Measurements from ENCODE around the gene SNX12.

- TF ChIP-seq BACH2 (CRISPR knock-in tag; IDR thresholded peaks at IDR 0.05; ENCODE audit: borderline replicate concordance) (no peak), PPARA (CRISPR knock-in tag; IDR thresholded peaks at IDR 0.05; ENCODE audit: borderline replicate concordance) (no peak), ZFP30 (CRISPR knock-in tag; IDR thresholded peaks at IDR 0.05) (no peak), RARB (CRISPR knock-in tag; IDR thresholded peaks at IDR 0.05) (no peak), TCF4 (CRISPR knock-in tag; IDR thresholded peaks at IDR 0.05; ENCODE audit: borderline replicate concordance) (no peak), ISL1 (CRISPR knock-in tag; IDR thresholded peaks at IDR 0.05) (no peak)
- TF ChIP-seq, protein P1, sequence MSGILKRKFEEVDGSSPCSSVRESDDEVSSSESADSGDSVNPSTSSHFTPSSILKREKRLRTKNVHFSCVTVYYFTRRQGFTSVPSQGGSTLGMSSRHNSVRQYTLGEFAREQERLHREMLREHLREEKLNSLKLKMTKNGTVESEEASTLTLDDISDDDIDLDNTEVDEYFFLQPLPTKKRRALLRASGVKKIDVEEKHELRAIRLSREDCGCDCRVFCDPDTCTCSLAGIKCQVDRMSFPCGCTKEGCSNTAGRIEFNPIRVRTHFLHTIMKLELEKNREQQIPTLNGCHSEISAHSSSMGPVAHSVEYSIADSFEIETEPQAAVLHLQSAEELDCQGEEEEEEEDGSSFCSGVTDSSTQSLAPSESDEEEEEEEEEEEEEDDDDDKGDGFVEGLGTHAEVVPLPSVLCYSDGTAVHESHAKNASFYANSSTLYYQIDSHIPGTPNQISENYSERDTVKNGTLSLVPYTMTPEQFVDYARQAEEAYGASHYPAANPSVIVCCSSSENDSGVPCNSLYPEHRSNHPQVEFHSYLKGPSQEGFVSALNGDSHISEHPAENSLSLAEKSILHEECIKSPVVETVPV (CRISPR knock-in tag; IDR thresholded peaks at IDR 0.05): no peak
Observed at GRCh38 chrX:71096760-71097032, 28.6 kb upstream of the SNX12 start.
